HG02973 (cell line): ENCODE data around the gene CHCHD6.
"Not testable (repeated sequence)": the region's sequence is repeated elsewhere in the genome, so short reads cannot be mapped to it uniquely, and the experiment has no call there.

Experiments
- ATAC-seq: cut with Tn5 transposase; IDR thresholded peaks from one replicate; pipeline ENCODE4 v1.9.1; 2021; ENCODE audit warnings: moderate library complexity; ENCODE audit not compliant: unreplicated experiment

Gene CHCHD6

DNA sequence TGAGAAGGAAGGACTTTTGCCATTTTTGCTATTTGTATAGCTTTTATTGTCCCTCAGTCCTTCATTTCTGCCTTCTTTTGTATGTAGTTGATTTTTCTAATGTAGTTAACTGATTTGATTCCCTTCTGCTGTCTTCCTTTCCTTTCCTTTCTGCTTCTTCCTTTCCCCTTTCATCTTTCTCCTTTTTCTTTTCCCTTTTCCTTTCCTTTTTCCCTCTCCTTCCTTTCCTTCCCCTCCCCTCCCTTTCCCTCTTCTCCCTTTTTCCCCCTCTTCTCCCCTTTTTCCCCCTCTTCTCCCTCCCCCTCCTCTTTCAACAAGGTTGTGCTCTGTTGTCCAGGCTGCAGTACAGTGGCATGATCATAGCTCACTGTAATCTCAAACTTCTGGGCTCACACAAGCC, 59.0 kb downstream of the CHCHD6 start:
- no peak for ATAC-seq

DNA sequence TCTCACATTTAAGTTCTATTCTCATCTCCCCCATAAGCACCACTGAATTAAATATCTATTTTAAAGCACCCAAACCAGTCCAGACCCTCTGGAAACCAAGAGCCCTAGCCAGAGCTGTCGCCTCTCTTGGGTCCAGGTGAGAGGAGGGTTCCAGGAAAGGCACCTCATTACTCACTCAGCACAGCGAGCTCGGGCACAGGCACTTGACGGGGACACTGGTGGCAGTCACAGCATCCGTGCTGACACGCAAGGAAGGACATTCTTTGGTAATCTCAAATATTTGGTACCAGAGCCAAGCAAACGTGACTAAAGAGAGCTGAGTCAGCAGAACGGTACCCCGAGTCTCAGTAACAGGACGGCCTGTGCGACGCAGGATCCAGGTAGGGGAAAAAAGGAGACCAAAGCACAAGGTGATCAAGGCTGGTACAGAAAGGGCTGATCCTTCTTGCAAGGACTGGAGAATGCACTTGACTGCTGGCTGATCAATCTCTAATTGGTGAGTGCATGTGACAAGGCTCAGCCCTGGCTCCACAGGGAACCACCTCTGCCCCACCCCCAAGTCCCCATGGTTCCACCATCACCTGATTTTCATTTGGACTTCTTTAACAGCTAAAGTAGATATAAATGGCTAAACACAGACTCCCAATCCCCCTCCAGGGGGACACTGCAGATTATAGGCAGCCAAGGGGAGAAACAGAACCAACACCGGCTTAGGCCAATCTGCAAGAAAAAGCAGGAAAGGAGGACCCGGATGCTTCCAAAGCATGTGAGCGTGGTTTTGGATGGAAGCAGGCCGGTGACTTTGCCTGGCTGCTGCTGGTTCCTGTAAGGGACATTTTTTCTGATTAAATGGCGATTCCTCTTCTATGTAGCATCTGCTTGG, 61.4 kb downstream of the CHCHD6 start:
- no peak for ATAC-seq

DNA sequence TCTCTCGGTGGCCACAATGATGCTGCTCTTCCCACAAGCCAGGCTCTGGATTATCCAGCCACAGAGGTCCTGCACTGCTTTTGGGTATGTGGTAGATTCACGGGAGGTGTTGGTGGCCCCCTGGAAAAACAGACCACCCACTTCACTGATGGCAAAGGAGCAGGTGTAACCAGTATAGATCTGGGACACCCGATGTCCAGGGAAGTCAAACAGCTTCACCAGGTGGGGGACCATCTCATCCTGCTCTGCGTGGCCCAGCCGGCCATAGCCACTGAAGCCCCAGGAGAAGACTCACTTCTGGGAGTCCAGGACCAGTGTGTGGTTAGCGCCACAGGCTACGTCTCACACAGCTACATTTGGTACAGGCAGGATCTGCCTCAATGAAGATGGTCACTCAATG, 62.6 kb downstream of the CHCHD6 start:
- ATAC-seq = no peak

DNA sequence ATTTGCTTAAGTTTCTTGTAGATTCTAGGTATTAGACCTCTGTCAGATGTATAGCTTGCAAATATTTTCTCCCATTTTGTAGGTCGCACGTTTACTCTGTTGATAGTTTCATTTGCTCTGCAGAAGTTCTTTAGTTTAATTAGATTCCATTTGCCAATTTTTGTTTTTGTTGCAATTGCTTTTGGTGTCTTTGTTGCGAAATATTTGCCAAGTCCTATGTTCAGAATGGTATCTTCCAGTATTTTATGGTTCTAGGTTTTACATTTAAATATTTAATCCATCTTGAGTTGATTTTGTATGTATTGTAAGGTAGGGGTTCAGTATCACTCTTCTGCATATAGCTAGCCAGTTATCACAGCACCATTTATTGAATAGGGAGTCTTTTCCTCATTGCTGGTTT, 64.9 kb downstream of the CHCHD6 start:
- ATAC-seq = no peak

DNA sequence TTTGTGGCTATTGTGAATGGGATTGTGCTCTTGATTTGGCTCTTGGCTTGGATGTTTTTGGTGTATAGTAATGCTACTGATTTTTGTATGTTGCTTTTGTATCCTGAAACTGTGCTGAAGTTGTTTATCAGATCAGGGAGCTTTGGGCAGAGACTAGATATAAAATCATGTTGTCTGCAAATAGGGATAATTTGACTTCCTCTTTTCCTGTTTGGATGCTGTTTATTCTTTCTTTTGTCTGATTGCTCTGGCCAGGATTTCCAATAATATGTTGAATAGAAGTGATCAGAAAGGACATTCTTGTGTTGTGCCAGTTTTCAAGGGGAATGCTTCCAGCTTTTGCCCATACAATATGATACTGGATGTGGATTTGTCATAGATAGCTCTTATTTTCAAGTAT, 66.1 kb downstream of the CHCHD6 start:
- no peak for ATAC-seq

DNA sequence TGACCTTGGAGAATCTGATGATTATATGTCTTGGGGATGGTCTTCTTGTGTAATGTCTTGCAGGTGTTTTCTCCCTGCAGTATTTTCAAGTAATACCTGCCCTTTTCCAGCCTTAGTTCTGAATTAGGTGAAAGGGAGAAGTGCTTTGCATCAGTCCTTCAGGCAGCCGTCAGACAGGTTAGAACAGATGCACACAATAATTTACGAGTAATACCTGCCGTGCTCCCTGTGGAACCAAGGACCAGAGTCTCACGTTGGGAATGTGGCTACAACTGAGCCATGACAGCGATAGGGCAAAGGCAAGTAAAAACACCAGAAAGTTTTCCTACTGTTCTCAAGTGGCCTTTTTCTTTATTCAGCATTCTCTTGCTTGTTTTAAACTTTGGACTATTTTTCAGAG, 69.1 kb downstream of the CHCHD6 start:
- no peak for ATAC-seq

DNA sequence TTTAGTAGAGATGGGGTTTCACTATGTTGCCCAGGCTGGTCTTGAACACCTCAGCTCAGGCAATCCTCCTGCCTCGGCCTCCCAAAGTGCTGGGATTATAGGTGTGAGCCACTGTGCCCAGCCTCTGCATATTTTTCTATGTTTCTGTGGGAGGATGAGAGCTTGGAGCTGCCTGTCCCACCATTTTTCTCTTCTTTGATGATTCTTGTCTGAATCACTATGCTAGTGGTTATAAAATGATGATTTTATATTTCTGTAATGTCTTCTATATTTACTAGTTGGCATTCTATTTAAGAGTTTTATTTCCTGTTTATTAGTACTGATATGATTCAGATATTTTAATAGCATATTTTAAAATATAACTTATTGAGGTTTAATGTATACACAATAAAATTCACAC, 69.7 kb downstream of the CHCHD6 start:
- ATAC-seq = no peak

DNA sequence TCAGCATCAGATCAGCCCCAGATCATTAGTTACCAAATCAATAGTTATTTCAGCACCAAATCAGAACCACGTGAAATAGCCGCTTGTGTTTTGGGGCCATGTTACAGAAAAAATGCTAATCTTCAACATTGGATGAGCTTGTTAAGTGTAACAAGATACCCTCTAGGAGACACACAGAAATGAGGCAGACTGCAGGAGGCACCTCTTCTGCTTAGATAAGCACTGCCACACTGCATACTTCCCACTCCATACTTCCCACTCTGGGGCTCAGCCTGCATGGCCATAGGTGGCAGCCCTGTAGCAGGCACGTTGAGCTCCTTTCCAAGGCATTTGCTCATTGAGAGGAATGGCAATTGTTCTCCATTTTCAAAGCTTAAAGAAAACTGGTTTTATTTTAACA, 73.3 kb downstream of the CHCHD6 start:
- no peak for ATAC-seq

DNA sequence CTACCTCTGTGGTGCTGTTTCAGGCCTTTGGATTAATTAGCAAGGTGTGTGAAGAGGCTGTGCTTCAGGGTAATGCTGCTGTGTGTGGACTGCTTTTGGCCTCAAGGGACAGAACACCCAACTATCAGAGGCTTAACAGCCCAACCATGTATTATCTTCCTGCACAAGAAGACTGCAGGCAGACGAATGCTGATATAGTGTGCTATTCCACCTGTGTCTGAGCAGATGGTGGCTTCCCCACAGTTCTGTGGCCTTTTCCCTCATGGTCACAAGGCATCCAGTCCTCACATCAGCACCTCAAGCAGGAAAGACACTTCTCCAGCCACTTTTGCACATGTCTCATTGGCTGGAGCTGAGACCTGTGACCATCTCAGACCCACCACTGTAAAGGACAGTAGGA, 76.6 kb downstream of the CHCHD6 start:
- ATAC-seq = no peak

DNA sequence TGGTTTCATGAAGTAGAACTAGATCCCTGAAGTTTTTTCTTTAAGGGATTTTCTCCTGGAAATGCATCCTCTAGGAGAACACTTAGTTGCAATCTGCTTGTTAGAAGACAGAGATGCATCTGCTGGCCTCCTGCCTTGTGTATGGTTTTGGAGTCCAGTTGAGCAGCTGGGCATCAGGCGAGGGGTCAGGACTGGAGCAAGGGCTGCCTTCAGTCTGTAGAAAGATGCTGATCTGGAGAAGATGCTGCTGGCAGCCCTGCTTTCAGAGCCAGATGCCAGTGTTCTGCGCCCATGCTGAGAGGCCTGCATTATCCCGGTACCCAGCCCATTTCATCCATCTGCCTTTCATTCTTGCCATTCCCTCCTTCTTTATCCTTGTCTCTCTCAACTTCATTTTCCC, 77.4 kb downstream of the CHCHD6 start:
- no peak for ATAC-seq

DNA sequence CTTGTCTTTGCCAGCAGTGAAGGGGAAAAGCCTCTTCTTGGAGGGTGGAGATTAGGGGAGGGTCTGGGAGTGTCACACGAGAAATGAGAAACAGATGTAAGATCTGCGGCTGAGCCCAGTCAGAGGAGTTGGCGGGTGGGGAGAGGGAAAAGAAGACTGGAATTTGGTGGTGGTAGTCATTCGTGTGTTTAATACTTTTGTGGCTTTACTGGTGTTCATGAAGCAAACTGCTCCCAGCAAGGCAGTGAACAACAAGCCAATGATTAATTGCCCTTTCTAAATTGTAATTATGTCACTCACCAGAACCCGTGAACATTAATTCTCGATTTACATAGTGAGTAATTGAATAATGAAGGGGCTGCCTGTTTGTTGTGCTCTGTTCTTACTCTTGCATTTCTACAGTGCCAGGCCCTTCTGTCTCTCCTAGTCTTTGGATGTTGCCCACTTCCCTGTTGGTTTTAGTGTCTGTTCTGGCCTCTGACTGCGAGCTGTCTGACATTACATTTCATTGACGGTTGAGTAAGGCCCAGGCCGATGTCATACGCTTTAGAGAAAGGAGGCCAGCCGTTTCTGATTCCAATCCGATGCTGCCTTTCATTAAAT, 78.0 kb downstream of the CHCHD6 start:
- ATAC-seq = no peak

DNA sequence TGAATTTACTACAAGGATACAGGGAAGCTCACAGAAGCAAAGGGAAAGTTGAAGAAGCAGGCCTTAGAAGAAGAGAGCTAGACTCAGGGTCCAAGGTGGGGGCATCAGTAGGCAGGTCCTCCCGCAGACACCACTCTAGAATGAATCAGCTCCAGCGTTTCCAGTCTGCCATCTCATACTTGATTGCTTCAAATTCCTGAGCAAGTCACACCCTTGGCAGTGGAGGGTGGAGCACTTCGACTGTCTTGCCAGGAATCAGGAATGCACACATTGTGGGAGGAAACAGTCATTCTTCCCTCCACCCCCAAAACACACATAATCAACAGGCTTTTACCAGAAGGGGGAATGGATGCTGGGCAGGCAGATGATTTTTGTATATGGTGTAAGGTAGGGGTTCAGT, 78.5 kb downstream of the CHCHD6 start:
- no peak for ATAC-seq

DNA sequence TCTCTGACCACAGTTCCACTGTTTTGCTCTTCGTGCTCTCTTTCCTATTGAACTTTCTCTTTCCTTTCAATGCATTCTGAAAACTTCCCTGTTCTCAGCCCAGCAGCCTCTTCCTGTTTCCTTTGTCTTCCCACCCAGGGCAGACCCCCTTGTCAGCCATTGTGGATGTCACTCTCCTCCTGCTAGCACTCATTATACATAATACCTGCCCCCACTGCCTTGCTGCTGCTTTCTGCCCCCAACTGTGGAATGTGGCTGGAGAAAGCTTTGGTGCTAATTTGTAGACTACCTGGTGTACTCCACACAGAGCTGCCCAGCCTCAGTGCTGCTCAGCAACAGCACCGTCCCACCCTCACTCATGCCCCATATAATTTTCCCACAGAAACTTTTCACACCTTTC, 80.2 kb downstream of the CHCHD6 start:
- no peak for ATAC-seq

DNA sequence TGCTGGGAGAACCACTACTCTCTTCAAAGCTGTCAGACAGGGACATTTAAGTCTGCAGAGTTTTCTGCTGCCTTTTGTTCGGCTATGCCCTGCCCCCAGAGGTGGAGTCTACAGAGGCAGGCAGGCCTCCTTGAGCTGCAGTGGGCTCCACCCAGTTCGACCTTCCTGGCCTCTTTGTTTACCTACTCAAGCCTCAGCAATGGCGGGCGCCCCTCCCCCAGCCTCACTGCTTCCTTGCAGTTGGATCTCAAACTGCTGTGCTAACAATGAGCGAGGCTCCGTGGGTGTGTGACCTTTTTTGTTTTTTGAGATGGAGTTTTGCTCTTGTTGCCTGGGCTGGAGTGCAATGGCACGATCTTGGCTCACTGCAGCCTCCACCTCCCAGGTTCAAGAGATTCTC, 87.3 kb downstream of the CHCHD6 start:
- not testable (repeated sequence) for ATAC-seq

DNA sequence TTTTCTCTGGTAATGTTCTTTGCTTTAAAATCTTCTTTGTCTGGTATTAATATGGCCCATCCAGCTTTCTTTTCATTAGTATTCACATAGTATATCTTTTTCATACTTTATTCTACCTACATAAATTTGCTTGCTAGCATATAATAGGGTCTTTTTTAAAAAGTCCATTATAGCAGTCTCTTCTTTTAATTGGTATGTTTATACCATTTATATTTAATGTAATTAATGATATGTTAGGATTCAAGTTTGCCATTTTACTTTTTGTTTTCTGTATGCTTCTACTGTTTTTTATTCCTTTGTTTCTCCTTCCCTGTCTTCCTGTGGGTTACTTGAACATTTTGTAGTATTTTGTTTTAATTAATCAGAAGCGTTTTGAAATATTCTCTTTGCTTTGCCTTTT, 89.0 kb downstream of the CHCHD6 start:
- ATAC-seq = no peak

DNA sequence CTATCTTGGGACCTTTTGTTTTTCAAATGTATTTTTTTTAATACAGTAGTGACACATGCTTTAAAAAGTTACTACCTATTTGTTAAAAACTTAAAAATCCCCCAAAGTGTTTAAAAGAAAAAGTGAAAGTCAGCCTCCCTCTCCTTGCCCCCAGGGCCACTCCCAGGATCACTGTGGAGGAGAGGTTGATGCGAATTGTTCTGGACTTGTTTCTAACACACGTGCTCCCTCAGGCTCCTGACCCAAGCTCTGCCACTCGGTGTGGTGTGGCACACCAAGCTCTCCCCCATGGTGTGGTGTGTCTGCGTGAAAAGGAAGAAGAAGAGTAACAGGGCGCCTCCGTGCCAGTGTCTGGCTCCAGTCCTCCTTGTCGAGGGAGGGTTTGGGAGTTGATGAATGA, 93.5 kb downstream of the CHCHD6 start:
- no peak for ATAC-seq

DNA sequence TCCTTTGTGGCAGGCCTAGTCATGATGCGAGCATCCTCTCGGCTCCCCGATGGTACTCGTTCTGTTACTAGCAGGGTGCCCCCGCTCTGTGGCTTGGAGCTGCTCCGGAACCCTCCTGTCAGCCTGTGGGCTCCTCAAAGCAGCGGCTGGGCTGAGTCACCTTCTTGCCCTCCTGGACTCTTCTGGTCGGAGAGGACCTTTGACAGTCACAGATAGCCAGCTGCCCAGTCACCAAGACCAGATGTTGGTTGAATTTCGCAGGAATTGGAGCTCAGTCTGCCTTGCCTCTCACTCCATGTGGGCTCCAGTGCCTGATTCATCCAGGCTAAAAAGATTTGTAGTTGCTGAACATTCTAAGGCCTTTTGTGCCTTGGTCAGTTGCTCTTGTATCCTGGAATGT, 94.5 kb downstream of the CHCHD6 start:
- ATAC-seq = no peak

DNA sequence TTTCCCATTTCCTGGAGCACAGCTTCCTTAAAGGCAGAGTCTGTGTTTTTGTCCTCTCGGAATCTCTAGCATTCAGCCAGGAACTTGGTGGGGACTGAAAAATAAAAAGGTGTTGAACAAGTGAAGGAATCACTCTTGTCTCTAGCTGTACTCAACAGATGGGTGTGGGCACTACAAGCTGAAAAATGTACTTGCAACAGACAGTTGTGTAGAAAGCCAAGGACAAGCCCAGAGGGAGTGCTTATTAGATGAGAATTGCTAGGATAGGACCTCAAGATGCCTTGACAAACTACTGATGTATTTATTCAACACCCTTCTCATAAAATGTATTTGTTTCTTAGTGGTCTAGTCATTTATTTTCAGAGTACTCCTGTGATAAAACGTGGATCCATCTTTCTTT, 95.1 kb downstream of the CHCHD6 start:
- ATAC-seq = no peak

DNA sequence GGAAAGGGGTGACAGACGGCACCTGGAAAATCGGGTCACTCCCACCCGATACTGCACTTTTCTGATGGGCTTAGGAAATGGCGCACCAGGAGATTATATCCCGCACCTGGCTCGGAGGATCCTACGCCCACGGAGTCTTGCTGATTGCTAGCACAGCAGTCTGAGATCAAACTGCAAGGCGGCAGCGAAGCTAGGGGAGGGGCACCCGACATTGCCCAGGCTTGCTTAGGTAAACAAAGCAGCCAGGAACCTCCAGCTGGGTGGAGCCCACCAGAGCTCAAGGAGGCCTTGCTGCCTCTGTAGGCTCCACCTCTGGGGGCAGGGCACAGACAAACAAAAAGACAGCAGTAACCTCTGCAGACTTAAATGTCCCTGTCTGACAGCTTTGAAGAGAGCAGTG, 97.3 kb downstream of the CHCHD6 start:
- ATAC-seq = not testable (repeated sequence)

DNA sequence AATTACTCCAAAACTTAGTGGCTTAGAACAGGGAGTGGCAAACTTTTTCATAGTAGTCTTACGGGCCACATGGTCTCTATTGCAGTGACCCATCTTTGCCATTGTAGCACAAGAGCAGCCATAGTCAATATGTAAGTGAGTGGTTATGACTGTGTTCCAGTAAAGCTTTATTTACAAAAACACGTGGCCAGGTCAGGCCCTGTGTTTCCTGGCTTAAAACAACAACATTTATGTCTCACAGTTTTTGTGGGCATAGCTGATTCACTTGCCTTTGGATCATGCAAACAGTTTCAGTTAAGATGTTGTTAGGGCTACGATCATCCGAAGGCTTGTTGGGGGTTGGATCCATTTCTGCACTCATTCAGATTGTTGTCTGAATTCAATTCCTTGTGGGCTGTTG, 103.8 kb downstream of the CHCHD6 start:
- no peak for ATAC-seq

DNA sequence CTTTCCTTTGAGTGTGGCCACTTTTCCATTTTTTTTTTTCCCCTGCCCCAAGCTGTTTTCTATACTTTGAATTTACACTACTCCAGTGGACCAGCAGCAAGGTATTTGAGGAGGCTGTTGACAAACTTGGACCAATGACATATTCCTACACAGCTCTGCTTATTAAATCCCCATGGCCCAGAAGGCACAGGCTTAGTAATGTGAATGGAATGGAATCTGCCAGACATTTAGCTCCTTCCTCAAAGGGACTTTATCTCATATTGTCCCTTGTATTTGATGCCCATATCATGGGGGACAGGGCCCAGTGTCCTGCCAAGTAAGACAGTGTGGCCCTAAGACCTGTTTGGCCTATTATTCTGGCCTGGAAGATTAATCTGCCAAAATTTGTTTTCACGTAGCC, 107.5 kb downstream of the CHCHD6 start:
- ATAC-seq = no peak

DNA sequence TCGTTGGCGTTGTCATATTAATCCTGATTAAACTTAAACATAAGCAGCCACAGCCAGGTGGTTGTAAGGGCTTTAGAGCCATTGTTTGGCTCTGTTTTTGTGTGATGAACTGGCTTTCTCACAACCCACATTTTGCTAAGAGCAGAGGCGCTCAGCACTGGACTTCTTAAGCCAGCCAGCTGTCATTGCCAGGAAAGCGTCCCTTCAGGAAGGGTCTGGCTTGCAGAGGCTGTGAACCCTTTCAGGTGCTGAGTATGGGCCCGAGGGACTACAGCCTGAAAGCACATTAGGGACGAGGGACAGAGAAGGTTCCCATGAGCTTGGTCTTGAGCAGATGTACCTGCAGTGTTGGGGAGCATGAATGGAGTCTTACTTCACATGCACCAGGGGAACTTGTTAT, 112.3 kb downstream of the CHCHD6 start:
- ATAC-seq = no peak
